ENCODE results near the gene DGCR6. TPM values are rescaled to one million over a fixed set of nuclear protein-coding genes. Genes with fewer than 3 reads are reported as not detected.
"Not testable (repeated sequence)": the region's sequence is repeated elsewhere in the genome, so short reads cannot be mapped to it uniquely, and the experiment has no call there.

Gene DGCR6
- total and polyA plus RNA-seq, 2 donors from 2014 or later: 1.7 to 3.7 TPM

DNA sequence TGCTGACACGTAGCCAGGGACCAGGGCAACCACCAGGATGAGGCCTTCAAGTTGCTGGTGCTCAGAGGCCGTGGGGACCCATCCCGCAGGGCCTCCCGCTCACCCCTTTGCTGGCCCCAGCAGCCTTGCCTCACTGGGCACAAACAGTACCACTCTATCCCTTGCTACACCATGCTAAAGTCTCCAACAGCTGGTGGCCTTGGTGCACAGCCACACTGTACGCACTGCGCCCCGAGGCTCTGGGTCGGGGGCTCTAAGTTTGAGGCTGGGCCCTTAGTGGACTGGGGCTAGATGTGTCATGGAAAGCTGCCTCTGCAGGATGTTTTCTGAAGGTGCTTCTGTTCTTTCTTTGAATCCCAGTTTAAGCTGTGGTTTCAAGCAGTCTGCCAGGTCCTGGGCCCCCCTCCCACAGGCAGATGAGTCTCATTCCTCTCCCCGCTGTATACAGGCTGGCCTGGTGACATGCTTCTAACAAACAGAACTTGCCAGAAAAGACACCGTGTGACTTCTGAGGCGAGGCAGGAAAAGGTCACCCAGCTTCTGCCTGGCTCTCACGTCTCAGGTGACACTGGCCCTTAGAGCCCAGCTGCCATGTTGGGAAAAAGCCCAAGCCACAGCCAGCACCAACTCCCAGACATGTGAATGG lies 14.3 kb downstream of the DGCR6 start:
- H3K36me3 ChIP-seq (ENCODE audit: control insufficient read depth in 2 of 3, insufficient read depth in 3 of 3, low read length in 3 of 3); H3K4me1 ChIP-seq (ENCODE audit: control insufficient read depth in 2 of 3, insufficient read depth in 2 of 3, low read depth in 1 of 3, low read length in 3 of 3); H3K4me3 ChIP-seq (ENCODE audit: low read length in 3 of 3); H3K9ac ChIP-seq (ENCODE audit: low read length in 3 of 3); FAIRE-seq; DNase-seq; H3K27ac ChIP-seq (ENCODE audit: low read depth in 2 of 2, low read length in 2 of 2); H3K27me3 ChIP-seq (ENCODE audit: control insufficient read depth, insufficient read depth, low read length); intact Hi-C loops (cut with DNase I); H3K9me3 ChIP-seq (ENCODE audit: control insufficient read depth in 2 of 3, insufficient read depth in 1 of 3, low read length in 3 of 3): not testable (repeated sequence)

GRCh38 chr22:18925368-18926064 lies 19.4 kb downstream of the DGCR6 start:
- Histone ChIP-seq H3K9me3 (ENCODE audit: control insufficient read depth in 2 of 3, insufficient read depth in 1 of 3, low read length in 3 of 3) (no peaks in the 10 kb centered on the region), H3K36me3 (ENCODE audit: control insufficient read depth in 2 of 3, insufficient read depth in 3 of 3, low read length in 3 of 3) (no peaks in the 10 kb centered on the region), H3K9ac (ENCODE audit: low read length in 3 of 3) (no peak overlapping the region), H3K4me3 (ENCODE audit: low read length in 3 of 3) (no peak overlapping the region), H3K27me3 (ENCODE audit: control insufficient read depth, insufficient read depth, low read length) (no peaks in the 10 kb centered on the region), H3K27ac (ENCODE audit: low read depth in 2 of 2, low read length in 2 of 2) (no peak overlapping the region), H3K4me1 (ENCODE audit: control insufficient read depth in 2 of 3, insufficient read depth in 2 of 3, low read depth in 1 of 3, low read length in 3 of 3) (no peaks in the 10 kb centered on the region)
- DNase-seq: no peak
- TF ChIP-seq, protein P1, sequence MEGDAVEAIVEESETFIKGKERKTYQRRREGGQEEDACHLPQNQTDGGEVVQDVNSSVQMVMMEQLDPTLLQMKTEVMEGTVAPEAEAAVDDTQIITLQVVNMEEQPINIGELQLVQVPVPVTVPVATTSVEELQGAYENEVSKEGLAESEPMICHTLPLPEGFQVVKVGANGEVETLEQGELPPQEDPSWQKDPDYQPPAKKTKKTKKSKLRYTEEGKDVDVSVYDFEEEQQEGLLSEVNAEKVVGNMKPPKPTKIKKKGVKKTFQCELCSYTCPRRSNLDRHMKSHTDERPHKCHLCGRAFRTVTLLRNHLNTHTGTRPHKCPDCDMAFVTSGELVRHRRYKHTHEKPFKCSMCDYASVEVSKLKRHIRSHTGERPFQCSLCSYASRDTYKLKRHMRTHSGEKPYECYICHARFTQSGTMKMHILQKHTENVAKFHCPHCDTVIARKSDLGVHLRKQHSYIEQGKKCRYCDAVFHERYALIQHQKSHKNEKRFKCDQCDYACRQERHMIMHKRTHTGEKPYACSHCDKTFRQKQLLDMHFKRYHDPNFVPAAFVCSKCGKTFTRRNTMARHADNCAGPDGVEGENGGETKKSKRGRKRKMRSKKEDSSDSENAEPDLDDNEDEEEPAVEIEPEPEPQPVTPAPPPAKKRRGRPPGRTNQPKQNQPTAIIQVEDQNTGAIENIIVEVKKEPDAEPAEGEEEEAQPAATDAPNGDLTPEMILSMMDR (IDR thresholded peaks at IDR 0.05; ENCODE audit: borderline replicate concordance, extremely low read depth, insufficient read depth): no peak
- FAIRE-seq: no peak
- intact Hi-C loops (cut with DNase I): no loop called here

DNA sequence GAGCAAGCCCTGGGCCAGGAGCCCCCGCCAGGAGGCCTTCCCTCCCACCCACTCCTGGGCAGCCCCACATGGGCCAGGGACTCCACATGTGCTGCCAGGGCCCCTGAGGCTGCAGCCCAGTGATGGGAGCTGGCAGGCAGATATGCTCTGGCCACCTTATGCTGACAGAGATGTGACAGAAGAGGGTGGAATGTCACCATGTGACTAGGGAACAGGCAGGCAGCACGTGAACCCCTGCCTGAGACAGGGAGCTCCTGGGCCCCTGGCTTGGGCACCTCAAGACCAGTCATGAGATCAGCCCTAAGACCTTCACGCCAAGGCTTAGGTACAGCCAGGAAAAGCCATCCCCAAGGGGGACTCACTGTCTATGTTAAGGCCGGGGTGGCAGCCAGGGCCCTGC lies 20.9 kb downstream of the DGCR6 start:
- no peaks in the 10 kb centered on the region for H3K4me1 ChIP-seq (ENCODE audit: control insufficient read depth in 2 of 3, insufficient read depth in 2 of 3, low read depth in 1 of 3, low read length in 3 of 3)
- intact Hi-C loops (cut with DNase I): no loop called here
- no peak overlapping the region for H3K9ac ChIP-seq (ENCODE audit: low read length in 3 of 3)
- FAIRE-seq: no peak
- H3K4me3 ChIP-seq (ENCODE audit: low read length in 3 of 3): no peak overlapping the region
- TF ChIP-seq, protein P1 (IDR thresholded peaks at IDR 0.05; ENCODE audit: borderline replicate concordance, extremely low read depth, insufficient read depth): no peak
- H3K36me3 ChIP-seq (ENCODE audit: control insufficient read depth in 2 of 3, insufficient read depth in 3 of 3, low read length in 3 of 3): no peaks in the 10 kb centered on the region
- no peak overlapping the region for H3K27ac ChIP-seq (ENCODE audit: low read depth in 2 of 2, low read length in 2 of 2)
- no peak for DNase-seq
- no peaks in the 10 kb centered on the region for H3K9me3 ChIP-seq (ENCODE audit: control insufficient read depth in 2 of 3, insufficient read depth in 1 of 3, low read length in 3 of 3)
- no peaks in the 10 kb centered on the region for H3K27me3 ChIP-seq (ENCODE audit: control insufficient read depth, insufficient read depth, low read length)

GRCh38 chr22:18927573-18927972 lies 21.5 kb downstream of the DGCR6 start:
- H3K27me3 ChIP-seq (ENCODE audit: control insufficient read depth, insufficient read depth, low read length): no peaks in the 10 kb centered on the region
- DNase-seq: no peak
- no peak overlapping the region for H3K9ac ChIP-seq (ENCODE audit: low read length in 3 of 3)
- intact Hi-C loops (cut with DNase I): no loop called here
- no peaks in the 10 kb centered on the region for H3K9me3 ChIP-seq (ENCODE audit: control insufficient read depth in 2 of 3, insufficient read depth in 1 of 3, low read length in 3 of 3)
- H3K4me3 ChIP-seq (ENCODE audit: low read length in 3 of 3): no peak overlapping the region
- H3K4me1 ChIP-seq (ENCODE audit: control insufficient read depth in 2 of 3, insufficient read depth in 2 of 3, low read depth in 1 of 3, low read length in 3 of 3): no peaks in the 10 kb centered on the region
- H3K27ac ChIP-seq (ENCODE audit: low read depth in 2 of 2, low read length in 2 of 2): no peak overlapping the region
- no peak for FAIRE-seq
- TF ChIP-seq, protein P1 (IDR thresholded peaks at IDR 0.05; ENCODE audit: borderline replicate concordance, extremely low read depth, insufficient read depth): no peak
- H3K36me3 ChIP-seq (ENCODE audit: control insufficient read depth in 2 of 3, insufficient read depth in 3 of 3, low read length in 3 of 3): no peaks in the 10 kb centered on the region

Measured in kidney (tissue), 14 donors.